Subcutaneous adipose tissue (tissue), 4 donors: Measurements from ENCODE around the gene NR1H4. TPM values are rescaled to one million over a fixed set of nuclear protein-coding genes. Genes with fewer than 3 reads are reported as not detected.

Experiments used
- CTCF ChIP-seq: fragments of 450-650 bp; IDR thresholded peaks from one replicate; pipeline ENCODE4 v1.5.1; 2016; ENCODE audit warnings: low read depth, mild to moderate bottlenecking, control low read depth, antibody characterized with exemption, moderate library complexity
- total RNA-seq, 4 donors: library from RNA; depleted of rRNA; stranded (reverse); fragments of >200 nt; gene quantifications; one replicate each; pipeline ENCODE4 v1.1.0, GENCODE V29; 2016

NR1H4 gene
- total RNA-seq, 4 donors from 2014 or later, result not detected

GRCh38 chr12:100512692-100513091 is 39.0 kb downstream of the NR1H4 start:
- TF ChIP-seq CTCF, result no peak

GRCh38 chr12:100515968-100516367 is 42.3 kb downstream of the NR1H4 start:
- no peak for TF ChIP-seq CTCF

- no peak for TF ChIP-seq CTCF
Observed at GRCh38 chr12:100518376-100518775, 44.7 kb downstream of the NR1H4 start.

- TF ChIP-seq CTCF, result no peak
Observed at GRCh38 chr12:100520048-100520769, 46.5 kb downstream of the NR1H4 start.

GRCh38 chr12:100521958-100522357 is 48.3 kb downstream of the NR1H4 start:
- TF ChIP-seq CTCF, result no peak

- TF ChIP-seq CTCF, result no peak
Observed at GRCh38 chr12:100528034-100528433, 54.4 kb downstream of the NR1H4 start.

GRCh38 chr12:100528471-100529127 is 54.9 kb downstream of the NR1H4 start:
- TF ChIP-seq CTCF, result no peak
